GM19468 (cell line): ENCODE data around the gene ELMO1.

ENCODE experiments used
- ATAC-seq: cut with Tn5 transposase; IDR thresholded peaks from one replicate; pipeline ENCODE4 v1.9.1; 2021; ENCODE audit warnings: mild to moderate bottlenecking, moderate library complexity, moderate number of reproducible peaks; ENCODE audit not compliant: unreplicated experiment; ENCODE audit errors: extremely low read depth

The ELMO1 gene

DNA sequence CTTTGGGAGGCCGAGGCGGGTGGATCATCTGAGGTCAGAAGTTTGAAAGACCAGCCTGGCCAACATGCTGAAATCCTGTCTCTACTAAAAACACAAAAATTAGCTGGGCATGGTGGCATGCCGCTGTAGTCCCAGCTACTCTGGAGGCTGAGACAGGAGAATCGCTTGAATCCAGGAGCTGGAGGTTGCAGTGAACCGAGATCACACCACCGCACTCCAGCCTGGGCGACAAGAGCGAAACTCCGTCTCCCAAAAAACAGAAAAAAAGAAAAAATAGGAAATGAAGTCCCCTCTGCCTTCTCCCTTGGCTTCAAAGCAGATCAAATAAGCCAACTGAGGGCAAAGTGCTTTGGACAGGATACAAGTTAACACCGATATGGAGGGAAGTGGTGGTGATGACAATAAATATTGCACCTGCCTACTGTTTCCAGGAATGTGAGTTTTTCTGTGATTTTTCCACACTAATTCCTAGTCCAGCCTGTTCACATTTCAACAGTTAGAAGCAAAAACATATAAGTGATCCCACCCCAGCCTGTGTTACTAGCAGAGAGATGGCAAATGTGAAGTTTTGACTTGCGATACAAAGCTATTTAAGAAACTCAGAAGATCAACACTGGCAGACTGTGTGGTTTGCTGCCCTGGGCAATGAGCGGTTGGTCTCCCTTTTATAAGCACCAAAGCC is 433.2 kb downstream of the ELMO1 start:
- no peak for ATAC-seq

DNA sequence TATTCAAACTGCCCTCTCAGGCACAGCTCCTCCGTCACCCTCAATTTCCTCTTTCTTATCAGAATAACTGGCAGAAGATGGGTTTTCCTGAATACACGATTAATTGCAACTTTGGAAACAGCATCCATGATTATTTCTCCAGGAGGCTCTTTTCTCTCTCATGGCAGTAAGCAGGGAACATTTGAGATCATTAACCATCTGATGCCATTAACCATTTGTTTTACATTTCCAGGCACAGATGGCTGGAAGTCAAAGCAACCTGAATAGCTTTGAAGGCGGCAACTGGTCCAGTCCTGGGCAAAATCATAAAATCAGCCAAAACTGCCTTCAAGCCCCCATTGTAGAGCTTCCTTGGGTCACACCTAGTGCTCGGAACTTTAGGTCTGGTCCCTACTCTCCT is 434.9 kb downstream of the ELMO1 start:
- ATAC-seq = no peak

DNA sequence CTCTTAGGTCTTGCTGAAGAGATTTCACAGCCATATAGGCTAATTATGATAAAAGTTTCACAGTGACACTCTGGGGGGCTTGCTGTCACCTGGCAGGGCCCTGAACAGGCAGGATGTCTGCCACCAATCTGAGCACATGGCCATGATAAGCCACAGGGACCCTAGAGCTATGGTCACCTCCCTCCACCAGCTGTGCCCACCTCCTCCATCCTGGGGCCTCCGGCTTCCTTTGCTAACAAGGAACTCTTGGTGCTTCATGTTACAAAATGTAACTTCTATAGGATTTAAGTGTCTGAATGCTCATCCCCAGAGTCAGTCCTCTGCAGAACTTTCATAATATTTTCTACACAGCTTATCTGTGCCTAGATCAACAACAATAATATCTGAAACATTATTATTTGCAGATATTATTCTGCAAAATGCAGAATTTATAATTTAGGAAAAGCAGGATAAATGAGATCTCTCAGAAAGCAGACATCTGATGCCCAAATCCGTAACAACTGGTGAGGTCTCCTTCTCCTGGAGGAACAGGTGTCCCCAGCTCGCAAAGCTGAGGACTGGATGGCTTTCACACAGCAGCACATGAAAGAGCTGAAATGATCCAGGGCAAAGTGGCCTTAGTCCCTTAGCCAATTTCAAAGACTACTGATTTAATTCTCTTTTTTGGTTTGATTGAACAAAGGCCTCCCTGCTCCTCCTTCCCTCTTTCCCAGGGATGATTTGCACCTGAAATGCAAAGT is 437.3 kb downstream of the ELMO1 start:
- ATAC-seq = no peak

DNA sequence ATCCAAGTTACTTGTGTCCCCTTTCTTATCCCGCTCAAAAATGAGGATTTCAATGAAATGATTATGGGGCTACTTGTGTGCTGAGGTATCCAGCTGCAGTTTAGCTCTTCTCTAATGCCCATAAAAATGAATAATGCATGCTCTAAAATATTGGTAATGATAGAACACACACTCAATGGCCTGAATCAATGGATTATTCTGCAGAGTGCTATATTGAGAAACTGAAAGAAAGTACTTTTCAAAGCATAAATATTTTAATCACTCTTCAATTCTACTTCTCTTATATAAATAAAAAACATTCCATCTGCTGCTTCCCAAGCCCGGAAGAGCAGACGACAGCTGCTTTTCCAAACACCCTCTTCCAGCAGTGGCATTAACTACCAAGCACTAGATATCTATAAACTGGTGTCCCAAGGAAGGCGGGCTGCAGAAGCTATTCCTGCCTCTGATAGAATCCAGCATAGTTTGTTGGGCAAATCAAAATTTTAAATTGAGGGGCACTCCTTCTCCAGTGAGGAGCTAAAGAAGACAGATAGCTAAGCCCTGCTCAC is 439.5 kb downstream of the ELMO1 start:
- ATAC-seq = no peak

DNA sequence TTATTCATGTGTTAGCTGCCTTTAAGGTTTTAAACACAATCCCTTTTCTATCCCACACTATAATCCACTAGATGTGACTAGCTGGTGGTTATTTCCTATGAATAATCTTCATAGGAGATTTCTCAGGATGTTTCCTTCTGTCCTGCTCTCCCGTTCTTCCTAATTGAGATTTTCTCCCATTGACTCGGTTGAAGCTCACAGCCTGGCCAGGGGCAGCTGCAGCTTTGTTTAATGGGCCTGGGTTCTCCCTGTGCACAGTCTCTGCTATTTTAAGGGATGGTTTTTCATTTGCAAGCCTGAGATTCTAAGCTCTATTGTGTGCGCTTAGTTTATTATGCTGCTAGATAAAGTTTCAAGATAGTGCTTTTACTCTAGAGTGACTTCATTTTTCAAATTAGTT is 441.0 kb downstream of the ELMO1 start:
- no peak for ATAC-seq

DNA sequence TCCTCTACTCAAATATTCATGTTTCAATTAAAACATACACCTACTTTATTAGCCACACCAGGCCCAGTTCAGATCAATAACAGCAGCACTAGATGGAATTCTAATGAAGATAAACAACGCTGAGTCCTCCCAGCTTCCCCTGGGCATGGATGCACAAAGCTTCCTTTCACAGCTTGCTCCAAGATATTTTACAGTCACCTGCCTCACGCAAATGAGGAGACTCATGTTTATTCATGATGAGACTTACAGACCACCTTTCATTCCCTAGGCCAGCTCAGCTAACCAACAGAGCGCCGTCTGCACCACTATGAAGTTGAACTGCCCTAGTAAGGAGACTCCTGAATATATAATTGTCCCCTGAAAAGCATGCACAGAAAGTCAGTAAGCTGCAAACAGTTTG is 441.4 kb downstream of the ELMO1 start:
- ATAC-seq = no peak

DNA sequence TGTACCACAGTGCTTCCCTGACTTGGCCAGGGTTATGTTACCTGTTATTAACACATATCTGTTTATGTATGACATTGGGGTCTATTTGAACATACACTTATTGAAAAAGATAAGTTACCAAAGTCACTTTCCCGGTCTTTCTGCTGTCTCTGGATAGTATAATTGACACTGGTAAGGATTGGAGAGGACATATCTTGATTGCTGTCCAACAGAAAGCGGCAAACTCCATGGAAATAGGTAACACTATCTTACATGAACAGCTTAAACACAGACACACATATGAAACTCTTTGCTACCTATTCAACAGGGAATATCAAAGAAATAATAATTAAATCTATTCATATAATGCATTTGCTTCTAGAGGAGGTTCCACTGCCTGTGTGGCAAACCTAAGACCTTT is 441.9 kb downstream of the ELMO1 start:
- ATAC-seq = no peak

DNA sequence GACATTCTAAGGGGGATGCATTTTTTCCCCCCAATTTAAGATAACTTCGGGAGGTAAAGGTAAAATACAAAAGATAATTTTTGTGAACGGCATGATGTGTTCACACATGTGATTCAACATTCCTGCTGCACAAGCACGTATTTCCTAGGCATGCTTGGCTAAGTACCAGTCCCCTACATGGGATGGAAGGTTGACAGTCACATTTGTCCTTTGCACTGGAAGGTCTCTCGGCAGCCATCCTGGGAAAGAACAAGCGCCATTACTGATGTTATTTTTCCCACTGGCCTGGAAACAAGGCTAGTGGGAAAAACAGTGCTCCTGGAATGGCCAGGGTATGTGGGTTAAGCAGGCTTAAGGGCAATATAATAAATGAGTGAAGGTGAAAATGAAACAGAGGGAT is 448.2 kb downstream of the ELMO1 start:
- ATAC-seq = no peak

DNA sequence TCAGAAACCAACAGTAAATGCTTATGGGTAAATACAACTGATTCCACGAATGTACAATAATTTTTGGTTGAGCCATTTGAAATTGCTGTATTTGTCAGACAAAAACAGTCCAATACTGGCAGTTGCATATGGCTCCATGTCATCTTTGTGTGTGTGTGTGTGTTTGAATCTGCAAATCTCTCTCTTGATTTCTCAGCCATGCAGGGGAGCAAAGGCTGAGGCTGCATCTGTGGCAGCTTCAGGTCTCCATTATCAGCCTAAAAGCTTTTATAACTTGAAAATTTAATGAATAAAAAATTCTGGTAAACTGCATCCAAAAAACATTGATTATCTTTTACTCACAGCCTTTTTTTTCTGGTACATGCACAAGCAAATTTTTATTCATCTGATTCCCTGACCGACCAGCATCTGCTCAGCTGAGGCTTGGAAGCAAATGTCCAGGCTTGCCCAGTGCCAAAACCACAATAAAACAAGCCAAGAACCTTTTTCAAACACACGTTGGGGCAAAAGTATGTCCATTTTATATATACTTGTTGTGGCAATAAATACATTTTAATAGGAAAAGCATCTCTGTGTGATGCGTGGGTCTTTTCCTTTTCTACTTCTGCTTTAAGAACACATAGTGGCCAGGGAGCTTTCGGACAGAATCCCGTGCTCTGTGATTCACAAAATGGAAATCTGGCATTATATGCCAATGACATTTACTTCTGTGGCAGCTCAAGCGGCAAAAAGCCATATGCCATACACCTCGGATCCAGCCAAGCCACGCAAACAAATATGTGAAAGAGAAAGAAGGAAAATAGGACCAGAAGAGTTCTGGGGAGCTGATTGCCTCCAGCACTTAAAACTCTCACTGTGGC is 448.8 kb downstream of the ELMO1 start:
- ATAC-seq = no peak

DNA sequence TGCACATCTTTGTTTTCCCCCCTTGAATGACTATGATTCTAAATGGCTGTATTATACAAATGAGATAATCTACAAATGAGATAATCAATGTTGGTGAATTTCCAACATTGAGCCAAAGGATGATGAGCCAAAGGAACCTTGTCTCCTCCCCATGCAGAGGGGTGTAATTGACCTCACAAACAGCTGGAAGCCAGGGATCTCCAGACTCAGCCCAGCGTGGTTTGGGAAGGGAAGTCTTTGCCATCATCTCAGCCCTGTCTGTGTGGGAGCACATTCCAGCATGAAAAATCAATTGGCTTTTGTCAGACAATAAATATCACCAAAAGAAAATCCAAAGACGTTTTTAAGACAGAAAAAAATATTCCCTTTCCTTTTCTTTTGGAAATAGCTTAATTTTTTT is 452.9 kb downstream of the ELMO1 start:
- ATAC-seq = no peak

DNA sequence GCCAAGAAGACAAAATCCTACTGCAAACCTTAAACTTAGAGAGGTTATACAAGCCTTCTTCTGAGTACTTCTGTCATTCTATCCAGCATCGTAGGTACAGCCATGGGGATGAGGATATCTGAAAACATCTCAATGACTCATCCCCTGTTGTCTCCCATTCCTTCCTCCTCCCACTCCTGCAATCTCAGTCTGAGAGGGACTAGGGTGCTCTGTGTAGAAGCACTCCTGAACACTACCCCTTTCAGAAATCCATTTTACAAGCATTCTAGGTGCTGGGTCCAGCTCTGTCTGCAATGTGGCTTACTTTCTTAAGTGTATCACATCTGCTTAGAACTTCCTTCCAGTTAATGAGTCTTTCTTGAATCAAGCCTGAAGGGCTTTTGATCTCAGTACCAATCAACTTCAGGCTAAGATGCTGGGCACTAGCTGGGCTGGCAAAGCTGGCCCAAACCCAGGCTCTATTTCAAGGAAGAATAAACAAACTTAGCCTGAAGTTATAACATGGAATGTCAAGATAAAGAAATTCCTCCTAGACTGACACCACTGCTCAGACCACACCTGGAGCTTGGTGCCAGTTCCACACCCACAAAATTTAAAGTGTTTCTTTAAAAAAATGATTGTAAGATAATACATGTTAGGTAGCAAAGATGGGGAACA is 454.1 kb downstream of the ELMO1 start:
- ATAC-seq = no peak

DNA sequence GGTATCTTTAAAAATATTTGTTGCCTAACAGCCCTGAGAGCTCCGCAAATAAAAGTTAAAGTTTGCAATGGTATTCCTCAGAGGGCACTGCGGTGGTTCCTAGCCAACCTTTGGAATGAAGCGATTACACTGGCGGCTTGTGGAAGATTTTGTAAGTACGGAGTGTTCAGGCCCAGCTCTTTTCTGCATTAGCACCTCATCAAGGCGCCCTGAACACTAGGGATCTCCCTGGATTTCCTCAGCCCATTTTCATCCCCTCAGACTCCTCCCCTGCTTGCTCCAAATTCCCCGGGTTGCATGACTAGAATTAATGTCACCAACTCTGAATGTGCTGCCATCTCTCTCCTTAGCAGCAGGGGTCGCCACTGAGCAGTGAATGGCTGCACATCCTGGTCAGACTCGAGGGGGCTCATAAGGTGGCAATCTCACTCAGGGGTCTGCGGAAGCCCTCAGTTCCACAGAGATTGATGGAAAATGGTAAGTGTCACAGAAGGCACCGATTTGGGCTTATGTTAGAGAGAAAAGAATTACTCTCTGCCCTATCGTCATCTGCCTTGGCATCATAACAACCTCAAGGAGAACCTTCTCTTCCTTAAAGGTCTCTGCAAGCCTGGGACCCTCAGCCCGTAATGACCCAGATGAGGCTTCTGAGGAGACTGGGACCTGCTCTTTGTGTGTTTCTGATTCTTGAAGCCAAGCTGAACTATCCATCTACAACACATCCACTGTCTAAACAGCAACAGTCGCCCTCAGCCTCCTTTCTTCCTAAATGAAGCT is 461.5 kb downstream of the ELMO1 start:
- no peak for ATAC-seq

DNA sequence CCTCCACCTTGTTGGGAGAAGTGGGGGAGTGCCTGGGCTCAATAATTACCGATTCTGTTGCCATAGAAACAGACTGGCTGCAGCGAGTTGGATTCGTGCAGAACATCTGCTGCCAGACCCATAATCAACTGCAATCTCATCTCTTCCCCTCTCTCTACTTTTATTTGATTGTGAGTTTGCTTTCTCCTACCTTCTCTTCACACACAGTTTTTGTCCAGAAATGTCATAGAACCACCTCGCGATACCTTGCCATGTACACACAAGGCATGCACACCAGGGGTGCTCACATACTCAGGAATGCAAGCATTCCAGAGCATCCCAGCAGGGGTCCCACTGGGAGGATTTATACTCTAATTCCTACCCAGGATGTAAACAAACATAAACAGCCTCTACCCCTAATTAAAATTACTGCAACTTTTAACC is 462.1 kb downstream of the ELMO1 start:
- no peak for ATAC-seq

DNA sequence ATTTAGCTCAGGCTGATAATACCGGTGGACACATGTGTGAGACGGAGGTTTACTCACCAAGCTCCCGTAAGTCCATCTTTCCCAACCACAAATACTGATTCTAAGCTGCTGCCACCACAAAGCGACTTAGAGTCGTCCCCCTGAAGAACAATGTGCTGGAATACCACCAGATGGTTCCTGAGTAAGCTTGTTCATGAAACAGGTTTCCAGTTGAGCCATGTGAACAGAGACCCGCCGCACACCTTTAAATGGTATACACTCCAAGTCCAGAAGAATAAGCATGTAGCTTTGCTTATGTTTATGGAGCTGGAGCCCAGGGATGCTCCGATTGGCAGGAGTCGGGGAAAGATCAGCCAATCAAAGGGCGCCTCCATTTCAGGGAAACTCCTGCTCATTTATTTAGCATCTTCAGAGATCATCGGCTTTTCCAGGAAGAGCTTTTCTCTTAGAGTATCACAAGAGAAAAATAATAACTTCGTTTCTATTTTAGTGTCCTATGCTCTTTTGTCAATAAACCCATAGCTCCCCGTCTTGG is 462.7 kb downstream of the ELMO1 start:
- no peak for ATAC-seq

DNA sequence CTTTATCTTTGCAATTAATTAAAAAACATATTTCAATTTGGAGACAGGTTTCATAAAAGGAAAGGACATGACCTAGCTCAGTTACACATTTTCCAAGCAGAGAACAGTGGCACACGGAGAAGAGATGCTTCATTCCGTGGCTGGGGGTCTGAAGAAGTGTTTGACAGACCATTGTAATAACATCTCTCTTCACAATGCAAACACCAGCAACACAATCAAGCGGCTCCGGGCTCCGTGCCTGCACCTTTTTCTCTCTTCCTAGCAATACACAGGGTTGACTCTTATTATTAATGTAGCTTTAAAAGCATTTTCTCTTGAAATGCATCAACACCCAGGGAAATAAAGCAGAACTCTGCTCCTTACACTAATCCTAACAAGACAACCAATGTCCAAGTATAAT is 463.3 kb downstream of the ELMO1 start:
- ATAC-seq = no peak

DNA sequence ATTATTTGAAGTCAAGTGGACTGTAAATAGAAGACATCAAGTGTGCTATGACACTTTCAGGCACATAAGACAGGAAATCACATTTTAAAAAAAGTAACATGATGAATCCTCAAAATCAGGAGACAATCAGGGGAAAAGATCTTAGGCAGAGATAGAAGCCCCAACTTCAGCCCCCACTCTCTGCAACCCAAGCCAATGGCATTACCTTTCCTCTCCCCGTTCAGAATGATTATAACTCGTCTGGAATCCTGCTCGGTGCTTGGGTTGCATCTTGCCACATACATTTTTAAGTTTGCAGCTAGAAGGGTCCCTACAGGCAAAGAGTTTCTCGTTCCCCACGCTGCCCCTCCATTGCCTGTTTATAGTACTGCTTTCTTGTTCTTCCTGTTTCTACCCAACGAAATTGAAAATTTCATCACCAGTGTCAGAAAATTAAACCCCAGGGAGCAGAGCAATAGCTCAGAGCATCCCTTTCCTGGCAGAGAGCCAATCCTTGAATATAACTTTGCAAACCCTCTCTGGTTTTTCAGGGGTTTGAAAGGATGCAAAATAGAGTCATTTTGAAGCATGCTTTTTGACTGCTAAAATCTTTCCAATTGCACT is 463.9 kb downstream of the ELMO1 start:
- ATAC-seq = no peak

DNA sequence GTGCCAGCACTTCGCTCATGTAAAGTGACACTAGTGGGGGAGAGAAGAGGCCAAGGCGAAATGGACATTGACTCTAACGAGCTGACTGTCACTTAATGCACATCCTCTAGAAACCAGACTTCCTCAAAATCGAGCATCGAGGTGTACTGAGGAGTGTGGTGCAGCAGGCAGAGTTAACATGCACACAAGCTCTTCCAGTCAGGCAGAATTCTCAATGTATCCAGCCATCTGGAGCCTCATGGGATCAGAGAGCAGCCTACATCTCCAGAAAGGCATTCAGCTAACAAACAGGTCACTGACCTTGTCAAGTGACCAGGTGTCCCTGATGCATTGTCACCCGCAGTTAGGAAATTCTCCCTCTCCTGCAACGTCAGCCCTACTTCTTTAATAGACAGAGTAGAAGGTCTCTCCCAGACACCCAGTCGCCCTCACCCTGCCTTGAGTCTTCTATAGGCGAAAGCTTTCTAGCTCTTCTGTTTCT is 464.6 kb downstream of the ELMO1 start:
- ATAC-seq = no peak

DNA sequence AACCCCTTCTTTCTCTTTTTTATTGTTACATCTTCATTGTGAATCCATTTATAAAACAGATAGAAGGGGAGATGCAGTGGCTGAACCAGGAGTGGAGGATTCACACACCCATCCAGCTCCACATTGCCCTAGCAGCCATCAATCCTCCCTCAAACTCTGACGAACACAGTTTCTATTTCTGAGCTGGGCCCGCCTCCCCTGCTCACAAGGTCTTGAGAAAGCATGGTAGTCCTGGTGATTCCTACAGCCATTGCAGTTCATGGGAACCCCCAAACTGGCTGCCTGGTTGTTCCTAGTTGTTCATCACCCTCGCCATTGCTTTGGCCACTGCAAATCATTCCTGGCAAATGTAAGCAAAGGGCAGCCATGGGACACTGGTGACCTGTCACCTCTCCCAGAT is 465.9 kb downstream of the ELMO1 start:
- ATAC-seq = no peak

DNA sequence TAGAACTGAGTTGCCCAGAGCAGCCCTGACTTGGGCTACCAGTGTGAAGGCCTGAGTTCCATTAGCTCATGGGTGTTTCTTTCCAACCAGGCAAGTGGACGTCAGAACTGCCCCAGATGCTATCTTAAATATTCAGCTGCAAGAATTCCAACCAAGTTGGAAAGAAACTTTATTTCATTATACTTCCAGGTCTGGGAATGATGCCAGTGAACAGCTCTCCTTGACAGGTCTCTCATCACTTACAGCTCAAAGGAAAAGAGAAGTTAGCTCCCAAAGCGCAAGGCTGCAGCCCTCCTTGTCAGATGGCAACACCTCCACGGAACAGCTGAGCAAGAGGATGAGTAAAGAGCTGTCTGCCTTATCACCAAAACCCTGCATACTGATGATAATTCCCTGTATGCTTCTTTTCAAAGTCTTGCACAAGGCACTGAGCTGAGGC is 468.8 kb downstream of the ELMO1 start:
- ATAC-seq = no peak
